C4-2B (cell line): Measurements from ENCODE around the gene LIPJ.

Source experiments
- ZFX ChIP-seq: fragments of 450-650 bp; IDR thresholded peaks from 2 replicates; pipeline ENCODE4 v1.6.1; 2017
- TF ChIP-seq, protein P1 (sequence below): fragments of 450-650 bp; conservative IDR thresholded peaks from 2 replicates; pipeline ENCODE4 v1.5.1; 2017; ENCODE audit warnings: mild to moderate bottlenecking

DNA sequence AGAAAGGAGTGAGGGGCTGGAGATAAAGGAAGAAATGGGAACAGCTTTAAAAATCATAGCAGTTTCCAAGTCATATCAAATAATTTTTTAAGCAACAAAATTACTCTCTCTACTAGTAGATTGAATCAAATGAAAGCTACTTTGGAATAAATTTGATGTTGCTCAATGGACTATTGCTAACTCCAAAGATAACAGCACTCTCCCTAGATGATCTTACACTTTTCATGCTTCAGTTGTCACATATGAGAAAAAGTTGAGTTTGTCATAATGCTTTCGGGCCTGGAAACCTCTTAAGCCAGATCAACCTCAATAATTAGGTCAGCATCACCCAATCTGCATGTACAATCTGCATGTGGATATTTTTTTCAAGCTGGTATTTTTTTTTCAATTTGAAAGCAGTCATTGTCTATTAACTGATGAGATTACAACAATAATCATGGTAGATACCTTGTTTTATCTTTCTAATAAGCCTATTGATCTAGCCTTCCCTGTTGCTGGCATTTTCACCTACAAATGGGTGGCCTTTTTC, 31.3 kb downstream of the LIPJ start:
- TF ChIP-seq, protein P1, sequence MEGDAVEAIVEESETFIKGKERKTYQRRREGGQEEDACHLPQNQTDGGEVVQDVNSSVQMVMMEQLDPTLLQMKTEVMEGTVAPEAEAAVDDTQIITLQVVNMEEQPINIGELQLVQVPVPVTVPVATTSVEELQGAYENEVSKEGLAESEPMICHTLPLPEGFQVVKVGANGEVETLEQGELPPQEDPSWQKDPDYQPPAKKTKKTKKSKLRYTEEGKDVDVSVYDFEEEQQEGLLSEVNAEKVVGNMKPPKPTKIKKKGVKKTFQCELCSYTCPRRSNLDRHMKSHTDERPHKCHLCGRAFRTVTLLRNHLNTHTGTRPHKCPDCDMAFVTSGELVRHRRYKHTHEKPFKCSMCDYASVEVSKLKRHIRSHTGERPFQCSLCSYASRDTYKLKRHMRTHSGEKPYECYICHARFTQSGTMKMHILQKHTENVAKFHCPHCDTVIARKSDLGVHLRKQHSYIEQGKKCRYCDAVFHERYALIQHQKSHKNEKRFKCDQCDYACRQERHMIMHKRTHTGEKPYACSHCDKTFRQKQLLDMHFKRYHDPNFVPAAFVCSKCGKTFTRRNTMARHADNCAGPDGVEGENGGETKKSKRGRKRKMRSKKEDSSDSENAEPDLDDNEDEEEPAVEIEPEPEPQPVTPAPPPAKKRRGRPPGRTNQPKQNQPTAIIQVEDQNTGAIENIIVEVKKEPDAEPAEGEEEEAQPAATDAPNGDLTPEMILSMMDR: no peak
- TF ChIP-seq ZFX: no peak
